H7 (cell line): ENCODE measurements around the gene ECHDC3. TPM values are rescaled to one million over a fixed set of nuclear protein-coding genes. Genes with fewer than 3 reads are reported as not detected.
A peak's percentile ranks its signal among the peaks of the same experiment; 100 is the strongest.

Experiments
- DNase-seq: peaks from one replicate; pipeline ENCODE4 v3.0.0; 2012
- H3K27me3 ChIP-seq: 2 replicates; pipeline ENCODE4 v1.6.0; 2011; ENCODE audit warnings: mild to moderate bottlenecking, low read length; ENCODE audit not compliant: control insufficient read depth, insufficient read depth
- H3K36me3 ChIP-seq: replicated peaks from 2 replicates; pipeline ENCODE4 v1.5.1; 2011; ENCODE audit warnings: low read length; ENCODE audit not compliant: control insufficient read depth, insufficient read depth
- H3K4me3 ChIP-seq: 2 replicates; pipeline ENCODE4 v1.5.1; 2011; ENCODE audit warnings: low read depth, mild to moderate bottlenecking, control low read depth, low read length, moderate library complexity; ENCODE audit not compliant: insufficient read depth
- total RNA-seq: library from RNA; depleted of rRNA; stranded (reverse); fragments of >200 nt; shearing (Covaris generic); gene quantifications from 2 replicates; pipeline ENCODE4 v1.2.3, GENCODE V29; 2014

Gene ECHDC3
- total RNA-seq, 1 experiment from 2014 or later = 57.9 TPM

- Histone ChIP-seq H3K36me3 (no peaks in the 10 kb centered on the region), H3K27me3 (no peaks in the 10 kb centered on the region), H3K4me3 (no peak overlapping the region)
- DNase-seq = no peak
Measured at GRCh38 chr10:11796474-11796873, 54.3 kb downstream of the ECHDC3 start.

- Histone ChIP-seq H3K27me3 (no peaks in the 10 kb centered on the region), H3K4me3 (no peak overlapping the region), H3K36me3 (no peaks in the 10 kb centered on the region)
- no peak for DNase-seq
Measured at GRCh38 chr10:11797281-11797680, 55.1 kb downstream of the ECHDC3 start.

GRCh38 chr10:11797847-11798633 lies 55.9 kb downstream of the ECHDC3 start:
- H3K27me3 ChIP-seq = no peaks in the 10 kb centered on the region

DNA sequence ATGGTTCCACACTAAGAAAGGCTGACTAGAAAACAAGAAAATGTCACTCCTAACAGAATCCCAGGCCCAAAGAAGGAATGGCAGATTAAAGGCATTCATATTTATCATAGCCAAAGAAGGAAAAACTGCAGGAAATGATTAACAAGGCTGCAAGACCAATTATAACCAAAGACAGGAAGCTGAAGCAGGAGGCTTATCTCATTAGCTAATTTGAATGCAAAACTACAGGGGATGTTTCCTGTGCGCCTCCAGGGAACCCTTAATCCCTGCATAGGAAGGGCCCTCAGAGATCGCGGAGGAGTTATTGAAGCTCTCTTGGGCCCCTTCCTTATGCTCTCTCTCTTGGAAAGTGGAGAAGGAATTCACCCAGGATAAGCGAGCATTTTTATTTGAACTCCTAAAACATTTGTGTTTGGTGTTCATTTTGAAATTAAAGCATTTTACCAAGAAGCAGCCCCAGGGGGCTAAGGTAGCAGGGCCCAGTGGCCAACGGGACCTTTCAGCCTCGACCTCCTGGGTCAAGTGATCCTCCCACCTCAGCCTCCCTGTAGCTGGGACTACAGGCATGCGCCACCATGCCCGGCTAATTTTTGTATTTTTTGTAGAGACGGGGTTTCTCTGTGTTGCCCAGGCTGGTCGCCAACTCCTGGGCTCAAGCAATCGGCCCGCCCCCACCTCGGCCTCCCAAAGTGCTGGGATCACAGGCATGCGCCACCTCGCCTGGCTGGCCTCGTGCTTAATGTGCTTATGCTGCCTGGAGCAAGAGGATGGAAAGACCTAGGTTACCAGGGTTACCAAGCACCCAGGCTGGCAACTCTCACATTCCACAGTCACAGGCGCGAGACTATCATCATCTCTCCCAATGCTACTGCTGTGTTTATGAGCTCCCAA lies 56.9 kb downstream of the ECHDC3 start:
- H3K27me3 ChIP-seq = no peaks in the 10 kb centered on the region
- H3K4me3 ChIP-seq = no peak overlapping the region
- H3K36me3 ChIP-seq = no peaks in the 10 kb centered on the region
- peak; percentile 79 for DNase-seq

More at GRCh38 chr10:11797847-11798633, 55.9 kb downstream of the ECHDC3 start:
- DNase-seq = no peak
- H3K36me3 ChIP-seq = no peaks in the 10 kb centered on the region
- H3K4me3 ChIP-seq = no peak overlapping the region

GRCh38 chr10:11799736-11800080 lies 57.5 kb downstream of the ECHDC3 start:
- H3K27me3 ChIP-seq = no peaks in the 10 kb centered on the region
- H3K36me3 ChIP-seq = no peaks in the 10 kb centered on the region
- H3K4me3 ChIP-seq = no peak overlapping the region
- no peak for DNase-seq

GRCh38 chr10:11804336-11804735 lies 62.2 kb downstream of the ECHDC3 start:
- no peak for DNase-seq
- H3K36me3 ChIP-seq = no peaks in the 10 kb centered on the region
- no peaks in the 10 kb centered on the region for H3K27me3 ChIP-seq

GRCh38 chr10:11805792-11806191 lies 63.6 kb downstream of the ECHDC3 start:
- Histone ChIP-seq H3K27me3 (no peaks in the 10 kb centered on the region), H3K36me3 (no peaks in the 10 kb centered on the region), H3K4me3 (no peak overlapping the region)
- no peak for DNase-seq

More at GRCh38 chr10:11804336-11804735, 62.2 kb downstream of the ECHDC3 start:
- no peak overlapping the region for H3K4me3 ChIP-seq

- Histone ChIP-seq H3K27me3 (no peaks in the 10 kb centered on the region), H3K4me3 (no peak overlapping the region), H3K36me3 (no peaks in the 10 kb centered on the region)
- DNase-seq = no peak
Measured at GRCh38 chr10:11806706-11807105, 64.5 kb downstream of the ECHDC3 start.

DNA sequence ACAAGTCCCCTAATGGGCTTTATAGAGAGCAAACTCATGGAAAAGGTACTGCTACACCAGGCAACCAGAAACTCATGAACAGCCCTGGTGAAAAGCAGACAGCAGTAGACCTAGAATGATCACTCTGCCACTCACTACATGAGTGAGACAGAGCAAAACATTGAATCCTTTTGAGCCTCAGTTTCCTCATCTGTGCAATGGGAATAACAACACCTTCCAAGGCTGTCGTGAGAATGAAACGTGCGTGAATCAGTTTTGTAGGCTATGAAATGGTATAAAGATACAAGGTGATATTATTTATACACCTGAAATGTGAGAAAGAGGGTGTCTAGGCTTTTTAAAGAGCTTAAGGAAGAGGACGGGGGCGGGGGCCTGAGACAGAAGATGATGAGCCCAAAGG lies 66.6 kb downstream of the ECHDC3 start:
- H3K36me3 ChIP-seq = no peaks in the 10 kb centered on the region
- no peak overlapping the region for H3K4me3 ChIP-seq
- H3K27me3 ChIP-seq = no peaks in the 10 kb centered on the region
- DNase-seq = no peak

GRCh38 chr10:11810313-11810766 lies 68.2 kb downstream of the ECHDC3 start:
- no peak for DNase-seq
- H3K27me3 ChIP-seq = no peaks in the 10 kb centered on the region
- no peak overlapping the region for H3K4me3 ChIP-seq
- no peaks in the 10 kb centered on the region for H3K36me3 ChIP-seq

DNA sequence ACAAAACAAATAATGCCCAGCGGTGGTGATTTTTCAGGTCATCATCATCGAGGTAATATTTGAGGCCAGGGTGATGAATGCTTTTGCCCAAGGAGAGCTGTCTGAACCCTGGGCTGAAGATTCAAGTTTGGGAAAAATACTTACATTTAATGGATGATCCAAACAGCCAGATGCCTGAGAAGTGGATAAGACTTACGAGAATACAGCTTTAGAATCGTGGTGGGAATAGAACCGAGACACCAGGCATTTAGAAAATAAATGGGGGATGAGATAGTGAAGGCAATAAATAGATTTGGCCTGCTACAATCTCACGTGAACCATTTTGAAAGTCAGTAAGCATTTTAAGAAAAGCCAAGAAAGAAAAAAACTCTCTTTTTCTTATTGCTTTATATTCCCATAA lies 68.8 kb downstream of the ECHDC3 start:
- no peaks in the 10 kb centered on the region for H3K36me3 ChIP-seq
- no peak overlapping the region for H3K4me3 ChIP-seq
- no peaks in the 10 kb centered on the region for H3K27me3 ChIP-seq
- no peak for DNase-seq

DNA sequence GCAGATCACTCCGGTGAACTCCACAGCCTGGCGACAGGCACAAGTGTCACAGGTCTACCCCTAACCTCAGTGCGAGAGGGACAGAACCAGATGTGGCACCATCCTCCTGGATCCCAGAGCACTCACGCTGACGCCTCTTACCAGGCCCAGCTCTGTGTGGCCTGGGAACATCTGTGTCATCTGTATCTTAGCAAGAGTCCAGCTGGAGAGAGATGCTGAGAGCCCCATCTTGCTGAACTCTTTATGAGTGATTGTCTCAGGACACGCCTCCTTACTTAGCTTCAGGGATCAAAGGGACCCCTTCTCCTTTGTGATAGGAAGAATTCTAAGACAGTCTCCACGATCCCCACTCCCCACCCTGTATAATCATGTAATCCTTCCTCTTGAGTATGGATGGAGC lies 71.0 kb downstream of the ECHDC3 start:
- H3K27me3 ChIP-seq = no peaks in the 10 kb centered on the region

More for the DNA sequence above, 71.0 kb downstream of the ECHDC3 start:
- Histone ChIP-seq H3K4me3 (no peak overlapping the region), H3K36me3 (no peaks in the 10 kb centered on the region)
- no peak for DNase-seq
